GM23338 (cell line): ENCODE results near the gene EEF1G.

Experiments
- EZH2 ChIP-seq: fragments of 200-600 bp; sonication (generic); IDR thresholded peaks from one replicate; pipeline ENCODE4 v1.8.0; 2017; ENCODE audit warnings: antibody characterized with exemption, mild to moderate bottlenecking, low read depth; ENCODE audit not compliant: unreplicated experiment
- TF ChIP-seq, protein P1 (sequence below), 2 experiments: fragments of 200-600 bp in 1 of 2; sonication (generic) in 1 of 2; conservative IDR thresholded peaks; 2 replicates each; pipeline versions ENCODE4 v1.5.1 to v1.6.1; 2016 to 2017; ENCODE audit warnings: antibody characterized with exemption in 2 of 2, low read depth in 2 of 2, mild to moderate bottlenecking in 2 of 2, moderate library complexity in 1 of 2

GRCh38 chr11:62605902-62606301 lies 32.2 kb upstream of the EEF1G start:
- TF ChIP-seq, protein P1, sequence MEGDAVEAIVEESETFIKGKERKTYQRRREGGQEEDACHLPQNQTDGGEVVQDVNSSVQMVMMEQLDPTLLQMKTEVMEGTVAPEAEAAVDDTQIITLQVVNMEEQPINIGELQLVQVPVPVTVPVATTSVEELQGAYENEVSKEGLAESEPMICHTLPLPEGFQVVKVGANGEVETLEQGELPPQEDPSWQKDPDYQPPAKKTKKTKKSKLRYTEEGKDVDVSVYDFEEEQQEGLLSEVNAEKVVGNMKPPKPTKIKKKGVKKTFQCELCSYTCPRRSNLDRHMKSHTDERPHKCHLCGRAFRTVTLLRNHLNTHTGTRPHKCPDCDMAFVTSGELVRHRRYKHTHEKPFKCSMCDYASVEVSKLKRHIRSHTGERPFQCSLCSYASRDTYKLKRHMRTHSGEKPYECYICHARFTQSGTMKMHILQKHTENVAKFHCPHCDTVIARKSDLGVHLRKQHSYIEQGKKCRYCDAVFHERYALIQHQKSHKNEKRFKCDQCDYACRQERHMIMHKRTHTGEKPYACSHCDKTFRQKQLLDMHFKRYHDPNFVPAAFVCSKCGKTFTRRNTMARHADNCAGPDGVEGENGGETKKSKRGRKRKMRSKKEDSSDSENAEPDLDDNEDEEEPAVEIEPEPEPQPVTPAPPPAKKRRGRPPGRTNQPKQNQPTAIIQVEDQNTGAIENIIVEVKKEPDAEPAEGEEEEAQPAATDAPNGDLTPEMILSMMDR (conservative IDR thresholded peaks at IDR 0.05; ENCODE audit: low read depth in 2 of 2), result no peak
- TF ChIP-seq EZH2, result no peak
